GM18517 (cell line): Measurements from ENCODE around the gene GALNT15.

Experiments
- ATAC-seq: cut with Tn5 transposase; IDR thresholded peaks from one replicate; pipeline ENCODE4 v1.9.1; 2021; ENCODE audit warnings: mild to moderate bottlenecking, moderate library complexity; ENCODE audit not compliant: unreplicated experiment

The GALNT15 gene

DNA sequence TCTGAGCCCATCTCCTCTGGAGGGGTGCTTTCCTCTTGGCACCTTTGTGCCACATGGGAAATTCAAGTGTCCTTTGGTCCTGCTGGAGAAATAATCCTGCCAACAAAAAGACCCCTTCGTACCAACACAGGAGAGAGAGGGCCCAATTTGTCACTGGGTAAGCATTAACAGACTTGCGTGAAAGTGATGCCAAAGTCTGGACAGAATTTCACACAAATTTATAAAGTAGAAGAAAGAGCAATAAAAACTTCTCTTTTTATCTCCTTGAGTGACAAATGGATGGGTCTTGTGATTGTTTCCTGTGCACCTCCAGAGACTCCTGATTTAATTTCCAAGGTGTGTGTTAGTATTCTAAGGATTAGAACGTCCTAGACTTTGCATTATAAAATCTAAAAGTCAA lies 75.4 kb downstream of the GALNT15 start:
- ATAC-seq: no peak

DNA sequence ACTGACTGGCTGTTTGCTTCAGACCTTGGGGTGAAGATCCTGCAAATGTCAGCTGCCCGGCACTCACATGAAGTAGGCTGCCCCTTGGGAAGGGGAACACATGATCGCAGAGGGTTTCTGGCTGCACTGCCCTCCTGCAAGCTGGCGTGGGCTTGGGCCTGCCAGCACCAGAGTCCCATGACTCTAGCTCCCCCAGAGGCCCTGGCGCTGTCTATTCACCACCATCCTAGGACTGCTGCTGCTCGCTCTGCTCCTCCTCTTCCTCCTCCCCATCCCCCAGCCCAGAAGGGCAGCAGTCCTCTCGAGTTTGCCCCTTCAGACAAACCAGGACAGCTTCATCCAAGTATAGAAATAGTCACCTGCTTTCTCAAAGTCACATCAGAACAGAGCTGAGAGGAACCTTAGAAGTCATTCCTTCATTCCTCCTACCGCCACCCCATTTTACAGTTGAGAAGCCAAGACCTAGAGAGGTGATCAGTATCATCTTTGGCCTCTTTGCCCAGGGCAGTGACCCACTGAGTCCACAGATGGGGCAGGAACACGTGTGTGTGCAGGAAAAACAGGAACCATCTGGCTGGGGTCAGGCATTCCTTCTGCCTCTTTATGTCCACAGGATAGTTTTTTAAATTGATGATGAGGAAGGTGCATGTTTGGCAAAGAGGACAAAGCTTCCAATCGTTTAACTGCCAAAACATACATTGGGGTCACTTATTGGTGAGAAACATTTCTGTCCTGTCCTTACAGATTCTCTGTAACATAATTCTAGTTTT lies 77.0 kb downstream of the GALNT15 start:
- ATAC-seq: no peak

DNA sequence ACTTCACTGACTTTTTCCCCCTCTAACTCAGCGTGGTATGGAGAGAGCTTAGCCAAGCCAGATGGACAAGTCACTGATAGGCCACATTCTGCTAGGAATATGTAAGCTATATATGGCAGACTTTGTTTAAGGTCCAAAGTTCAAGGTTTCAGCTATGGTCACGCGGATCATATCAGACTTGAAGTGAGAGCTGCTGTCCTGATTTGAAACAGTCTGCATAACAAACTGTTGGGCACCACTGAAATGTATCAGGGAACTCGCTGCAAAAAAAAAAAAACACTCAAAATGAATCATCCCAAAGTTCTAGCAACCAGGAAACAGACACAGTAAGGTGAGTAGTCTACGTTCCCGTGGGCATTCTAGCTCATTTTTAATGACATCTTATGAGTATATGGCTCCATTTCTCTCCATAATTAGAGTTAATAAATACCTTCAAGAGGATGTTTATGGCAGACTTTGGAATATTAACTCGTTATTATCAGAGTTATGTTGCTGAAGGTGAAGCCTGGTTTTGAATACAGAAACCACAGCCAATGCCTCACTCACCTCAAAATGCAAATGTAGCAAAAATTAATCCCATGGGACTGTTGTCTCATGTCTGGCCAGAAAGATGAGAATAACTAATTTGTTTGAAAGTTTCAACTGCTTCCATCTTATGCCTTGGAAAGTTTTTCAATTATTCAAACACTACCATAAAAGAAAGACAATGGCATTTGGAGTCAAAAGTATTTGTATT lies 77.9 kb downstream of the GALNT15 start:
- ATAC-seq: no peak

DNA sequence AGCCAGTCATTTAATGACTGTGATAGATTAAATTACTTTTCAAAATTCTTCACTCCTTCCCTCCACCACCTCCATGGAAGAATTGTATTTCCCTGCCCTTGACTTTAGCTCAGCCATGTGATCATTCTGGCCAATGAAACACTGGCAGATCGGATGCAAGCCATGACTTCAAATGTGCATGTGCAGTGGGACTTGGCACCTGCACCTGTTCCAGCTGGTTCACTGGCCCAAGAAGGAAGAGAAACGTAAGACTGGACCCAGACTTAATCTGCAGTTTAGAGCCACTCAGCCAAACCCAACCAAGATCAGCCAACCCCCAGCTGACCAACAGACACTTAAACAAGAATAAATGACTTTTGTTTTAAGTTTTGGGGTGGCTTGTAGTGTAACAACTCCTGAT lies 78.5 kb downstream of the GALNT15 start:
- ATAC-seq: no peak

DNA sequence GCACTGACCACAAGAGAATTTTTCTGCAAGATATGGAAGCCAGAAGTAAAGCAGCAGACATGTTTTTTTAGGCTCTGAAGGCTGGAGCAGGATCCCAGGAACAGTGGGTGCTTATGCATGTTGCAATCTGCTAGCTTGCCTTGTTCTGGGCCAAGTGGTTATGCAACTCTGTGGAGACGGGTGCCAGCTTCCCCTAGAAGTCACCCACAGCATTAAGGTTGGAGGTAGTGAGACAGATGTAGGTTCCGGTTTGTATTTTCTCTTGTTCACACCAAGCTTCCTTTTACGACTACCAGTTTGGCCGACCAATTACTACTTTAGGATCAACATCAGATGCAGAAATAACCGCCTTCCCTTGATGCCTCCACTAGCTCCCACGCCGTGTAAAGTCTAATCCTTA lies 79.1 kb downstream of the GALNT15 start:
- ATAC-seq: no peak

DNA sequence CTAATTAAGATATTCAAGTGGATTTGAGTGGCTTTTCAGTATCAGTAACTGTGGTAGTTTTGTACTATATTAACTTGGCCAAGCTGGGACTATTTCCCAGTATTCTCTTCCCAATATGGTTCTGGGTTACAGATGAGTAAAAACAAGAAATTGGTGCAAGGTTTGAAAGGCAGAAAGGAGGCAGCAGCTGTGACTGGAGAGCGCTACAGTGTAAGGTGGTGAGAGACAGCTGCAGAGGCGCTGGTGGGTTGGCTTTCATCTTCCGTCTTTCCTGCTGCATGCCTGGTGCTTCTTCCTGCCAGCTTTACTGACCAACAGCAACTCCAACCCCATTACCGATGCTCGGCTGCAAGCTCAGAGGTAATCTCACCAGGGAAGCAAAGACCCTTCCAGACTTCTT lies 80.4 kb downstream of the GALNT15 start:
- ATAC-seq: no peak

DNA sequence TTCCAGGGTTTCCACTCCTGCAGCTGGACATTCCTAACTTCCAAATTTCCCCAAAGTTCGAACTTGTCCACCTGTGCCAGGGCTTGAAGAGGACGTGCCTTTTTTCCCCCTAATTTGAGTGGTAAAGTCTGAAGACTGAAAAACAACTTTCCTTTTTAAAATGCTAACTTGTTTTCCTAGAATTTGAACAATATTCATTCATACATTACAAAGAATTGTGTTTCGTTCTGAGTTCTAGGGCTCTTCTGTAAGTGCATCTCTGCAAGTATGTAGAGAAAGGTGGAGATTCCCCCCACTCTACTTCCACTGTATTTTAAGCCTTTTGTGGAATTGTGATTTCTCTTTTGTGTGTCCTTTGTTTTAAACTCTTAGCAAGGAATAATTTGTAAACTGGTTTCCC lies 80.8 kb downstream of the GALNT15 start:
- ATAC-seq: no peak

DNA sequence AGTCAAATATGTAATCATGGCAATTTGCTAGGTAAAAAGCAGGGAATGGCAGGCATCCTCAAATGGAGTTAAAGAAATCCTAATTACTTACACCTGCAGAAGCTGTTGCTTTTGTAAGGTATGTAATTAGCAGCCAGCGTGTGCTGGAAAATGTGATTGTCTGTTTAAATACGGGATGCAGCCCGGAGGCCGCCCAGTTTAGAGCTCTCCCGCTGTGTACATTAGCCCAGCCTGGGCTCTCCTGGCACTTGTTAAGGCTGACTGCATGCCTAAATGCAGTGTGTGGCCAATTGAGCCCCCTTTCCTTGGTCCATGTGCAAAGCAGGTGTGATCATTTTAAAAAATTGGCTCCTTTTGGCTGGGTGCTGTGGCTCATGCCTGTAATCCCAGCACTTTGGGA lies 81.2 kb downstream of the GALNT15 start:
- ATAC-seq: no peak

DNA sequence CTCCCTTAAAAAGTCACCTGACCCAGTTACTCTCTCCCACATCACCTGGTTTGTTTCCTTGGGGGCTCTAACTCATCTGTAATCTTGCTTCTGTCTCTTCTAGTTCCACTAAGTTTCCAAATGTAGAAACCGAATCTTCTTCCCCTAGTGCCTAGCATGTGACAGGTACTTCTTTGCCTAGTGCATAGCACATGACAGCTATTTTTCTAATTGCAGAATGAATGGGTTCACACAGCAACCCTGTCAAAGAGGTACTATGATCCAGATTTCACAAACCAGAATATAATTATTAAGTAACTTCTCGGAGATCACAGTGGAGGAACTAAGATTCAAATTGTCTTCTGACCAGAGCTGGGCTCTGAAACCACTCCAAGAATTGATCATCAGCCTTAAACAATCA lies 82.8 kb downstream of the GALNT15 start:
- ATAC-seq: no peak

DNA sequence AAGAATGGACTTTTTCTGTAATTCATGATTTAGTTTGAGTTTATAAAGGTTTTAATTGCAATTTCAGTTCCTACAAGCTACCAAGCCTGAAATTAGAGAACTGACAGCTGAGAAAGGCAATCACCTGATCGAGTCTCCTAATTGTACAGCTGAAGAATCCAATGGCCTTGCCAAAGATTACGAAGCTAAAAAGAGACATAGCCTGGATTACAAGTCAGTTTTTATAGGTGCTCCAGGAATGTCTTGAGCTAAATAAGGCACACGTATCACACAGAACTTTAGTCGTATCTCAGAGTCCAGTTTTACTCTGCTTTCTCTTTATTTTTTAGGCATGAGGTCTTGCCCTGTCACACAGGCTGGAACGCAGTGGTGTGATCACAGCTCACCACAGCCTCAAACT lies 83.7 kb downstream of the GALNT15 start:
- no peak for ATAC-seq

DNA sequence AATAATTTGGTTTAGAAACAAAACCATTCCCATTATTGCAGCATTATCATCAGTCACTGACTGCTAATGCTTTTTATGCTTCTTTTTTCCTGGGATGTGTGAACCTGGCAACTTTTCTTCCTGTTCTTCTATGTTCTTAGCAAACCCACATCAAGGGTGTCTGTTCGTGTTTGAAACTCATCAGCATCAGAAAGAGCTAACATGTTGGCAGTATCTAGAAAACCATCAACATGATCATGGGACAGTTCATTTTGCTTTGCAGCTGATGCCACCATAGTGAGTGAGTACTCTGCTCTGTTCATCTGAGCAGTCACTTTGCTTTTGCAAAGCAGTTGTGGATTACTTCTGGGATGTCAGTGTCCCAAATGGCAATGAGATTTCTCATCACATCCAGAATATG lies 84.4 kb downstream of the GALNT15 start:
- no peak for ATAC-seq

DNA sequence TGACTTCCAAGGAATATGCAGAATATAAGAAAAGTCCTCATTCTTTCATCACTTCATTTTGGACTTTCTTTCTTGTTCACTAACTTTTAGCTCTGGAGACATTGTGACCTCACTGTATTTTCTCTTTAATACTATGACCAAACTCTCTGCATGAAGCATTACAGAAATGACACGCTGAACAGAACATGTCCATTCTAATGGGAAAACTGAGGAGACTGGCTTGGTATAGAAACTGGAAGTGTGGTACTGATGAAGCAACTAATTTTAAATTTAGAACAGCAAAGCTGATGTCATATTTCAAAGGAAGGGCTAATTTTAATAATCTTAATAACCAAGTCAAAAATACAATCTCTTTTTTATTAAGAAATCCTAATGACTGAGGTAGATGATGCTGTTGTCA lies 85.6 kb downstream of the GALNT15 start:
- no peak for ATAC-seq

DNA sequence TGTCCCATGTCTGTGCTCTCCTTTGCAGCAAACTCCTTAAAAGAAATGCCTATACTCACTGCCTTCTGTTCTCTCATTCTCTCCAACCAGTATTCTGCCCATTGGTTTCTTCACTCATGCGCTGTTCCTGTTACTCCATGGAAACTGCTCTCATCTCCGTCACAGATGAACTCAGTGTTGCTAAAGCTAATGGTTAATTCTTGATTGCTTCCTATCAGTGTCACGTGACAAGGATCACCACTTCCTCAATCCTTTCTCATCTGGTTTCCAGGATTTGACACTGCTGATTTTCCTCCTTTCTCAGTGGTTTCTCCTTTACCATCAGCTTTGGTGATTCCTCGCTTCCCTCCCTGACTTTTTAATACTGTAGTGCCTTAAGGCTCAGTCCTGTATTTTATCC lies 87.7 kb downstream of the GALNT15 start:
- ATAC-seq: no peak

DNA sequence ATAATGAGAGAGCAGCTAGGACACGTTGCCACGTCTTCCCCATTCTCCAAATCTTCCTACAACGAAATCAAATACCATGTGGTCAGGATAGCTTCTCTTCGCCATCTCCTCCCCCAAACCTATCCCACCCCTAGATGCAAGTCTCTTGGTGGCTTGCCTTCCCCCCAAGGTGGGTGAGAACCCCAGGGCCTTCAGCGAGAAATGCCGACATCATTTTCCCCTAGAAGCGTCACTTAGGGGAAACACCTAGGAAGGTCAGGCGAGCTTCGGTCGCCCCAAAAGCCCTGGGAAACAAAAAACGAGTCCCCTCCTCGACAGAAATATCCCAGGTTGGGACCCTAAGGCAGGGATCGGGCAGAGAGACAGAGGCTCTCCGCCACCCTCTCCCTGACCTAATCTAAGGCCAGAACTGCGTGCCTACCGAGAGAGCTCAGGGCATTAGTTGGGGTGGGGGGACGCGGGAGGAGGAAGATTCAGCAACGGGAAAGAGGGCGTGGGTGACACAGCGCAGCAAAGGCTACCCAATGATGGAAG lies 89.8 kb downstream of the GALNT15 start:
- ATAC-seq: peak; percentile 8

DNA sequence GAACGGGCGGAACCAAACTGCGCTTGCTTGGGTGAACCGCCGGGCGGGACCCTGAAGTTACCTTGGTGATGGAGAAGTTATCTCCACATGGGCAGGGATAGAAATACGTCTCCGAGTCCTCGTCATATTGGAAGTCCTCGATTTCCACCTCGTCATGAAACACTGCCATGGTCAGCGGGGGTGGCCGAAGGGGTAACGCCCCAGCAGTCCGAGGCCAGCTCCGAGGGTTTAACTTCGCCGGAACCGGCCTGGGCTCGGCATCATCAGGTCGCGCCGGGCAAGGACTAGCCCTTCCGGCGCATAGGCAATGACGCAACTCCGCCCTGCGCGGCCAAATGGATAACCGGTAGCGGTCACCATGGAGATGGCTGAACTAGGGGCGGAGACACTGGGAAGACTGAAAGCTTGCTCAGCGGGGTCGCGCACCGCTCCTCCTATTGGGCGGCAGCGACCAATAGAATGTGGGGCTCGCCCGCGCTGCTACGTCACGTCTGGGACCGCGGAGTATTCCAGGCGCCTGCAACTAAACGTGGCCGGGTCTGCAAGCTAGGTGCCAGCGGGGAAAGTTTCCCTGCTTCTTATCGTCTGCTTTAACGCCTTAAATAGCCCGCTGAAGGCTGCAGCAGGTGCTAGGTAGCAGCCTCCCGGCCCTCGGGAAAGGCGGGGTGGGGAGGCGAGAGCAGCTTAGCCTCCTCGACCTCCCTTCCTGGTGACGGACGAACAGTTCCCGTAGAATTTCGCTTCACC lies 90.4 kb downstream of the GALNT15 start, which contains the start of the genes DPH3 and OXNAD1:
Gene DPH3 (minus strand): TSS at position 236 of the 747 bp plus-strand sequence. CDS start 67 bp downstream, at position 169.
Gene OXNAD1 (plus strand): TSS at position 505 of the 747 bp plus-strand sequence. CDS start 5,741 bp downstream, outside the sequence.
- peak; percentile 96 for ATAC-seq

DNA sequence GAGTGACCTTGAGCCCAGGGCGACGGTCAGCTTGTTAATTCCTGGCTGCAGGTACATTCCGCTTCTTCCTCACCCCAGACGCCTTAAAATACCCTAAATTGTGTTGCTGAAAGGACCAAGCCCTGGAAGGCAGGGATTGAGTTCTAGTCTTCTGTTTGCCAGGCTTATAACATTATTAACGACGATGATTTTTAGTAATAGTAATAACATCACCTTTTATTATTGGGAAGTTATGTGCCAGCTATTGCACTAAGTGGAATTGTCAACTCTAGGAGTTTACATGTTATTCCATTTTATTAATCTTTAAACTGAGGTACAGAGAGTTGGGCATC lies 90.9 kb downstream of the GALNT15 start:
- ATAC-seq: no peak

DNA sequence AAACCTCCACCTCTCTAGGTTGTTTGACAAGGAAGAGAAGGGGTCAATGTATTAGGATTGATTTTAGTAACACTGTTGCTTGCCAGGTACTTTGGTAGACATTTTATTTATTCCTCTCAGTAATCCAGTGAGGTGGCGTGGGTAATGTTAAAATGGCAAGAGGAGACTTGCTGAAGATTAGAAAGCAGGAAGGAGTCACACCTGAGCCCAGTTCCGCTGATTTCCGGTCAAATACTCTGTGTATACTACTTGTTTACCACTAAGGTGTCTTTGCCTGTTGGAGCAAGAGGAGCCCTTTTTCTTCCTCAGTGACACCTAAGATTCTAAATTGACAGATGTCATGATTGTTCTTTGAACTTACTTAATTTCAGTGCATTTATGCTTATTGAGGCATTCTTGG lies 92.2 kb downstream of the GALNT15 start:
- no peak for ATAC-seq

DNA sequence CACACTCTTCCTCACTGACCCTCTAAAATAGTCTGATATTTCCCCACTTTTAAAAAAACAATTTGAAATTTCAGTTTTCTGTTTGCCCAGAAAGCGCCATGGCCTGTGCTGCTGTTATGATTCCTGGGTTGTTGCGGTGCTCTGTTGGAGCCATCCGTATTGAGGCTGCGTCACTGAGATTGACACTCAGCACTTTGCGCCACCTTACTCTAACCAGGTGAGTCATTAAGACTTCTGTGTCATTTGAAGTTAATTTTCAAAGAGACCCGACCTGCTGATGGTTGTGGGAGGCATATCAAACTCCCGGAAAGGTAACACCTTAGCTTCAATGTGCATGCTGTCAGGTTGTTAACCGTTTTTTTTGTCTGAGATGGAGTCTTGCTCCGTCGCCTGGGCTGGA lies 96.4 kb downstream of the GALNT15 start:
- no peak for ATAC-seq

DNA sequence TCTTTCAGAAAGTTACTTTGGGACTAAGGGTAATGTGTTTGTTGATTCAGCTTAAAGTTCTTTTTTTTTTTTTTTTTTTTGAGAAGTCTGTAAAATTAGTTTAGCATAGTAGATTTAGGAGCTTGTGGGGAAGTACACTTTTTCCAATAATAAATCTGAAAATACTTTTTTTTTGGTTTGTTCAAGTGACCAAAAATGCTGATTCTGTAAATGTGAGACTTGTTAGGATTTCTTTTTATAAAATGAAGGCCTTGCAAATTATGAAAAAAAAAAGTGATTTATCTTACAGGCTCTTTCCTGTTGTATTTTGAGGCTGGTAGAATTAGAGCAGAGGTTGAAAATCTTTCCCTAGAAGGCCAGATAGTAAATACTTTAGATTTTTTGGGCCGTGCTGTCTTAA lies 98.1 kb downstream of the GALNT15 start:
- ATAC-seq: no peak

DNA sequence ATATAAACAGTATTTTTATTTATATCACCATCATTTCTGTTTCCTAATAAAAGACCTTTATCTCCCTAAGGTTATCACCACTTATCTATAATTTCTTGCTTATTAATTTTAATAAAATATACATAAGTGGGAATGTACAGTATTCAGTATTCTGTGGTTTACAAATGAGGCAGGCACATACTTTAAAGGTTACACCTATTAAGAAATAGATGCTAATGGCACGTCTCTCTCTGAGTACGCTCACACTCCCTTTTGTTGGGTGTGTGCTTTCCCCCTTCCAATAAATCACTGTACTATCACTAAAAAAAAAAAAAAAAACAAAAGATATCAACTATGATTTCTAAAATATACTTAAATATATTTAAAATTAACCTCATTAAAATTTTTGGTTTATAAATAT lies 99.4 kb downstream of the GALNT15 start:
- ATAC-seq: no peak

DNA sequence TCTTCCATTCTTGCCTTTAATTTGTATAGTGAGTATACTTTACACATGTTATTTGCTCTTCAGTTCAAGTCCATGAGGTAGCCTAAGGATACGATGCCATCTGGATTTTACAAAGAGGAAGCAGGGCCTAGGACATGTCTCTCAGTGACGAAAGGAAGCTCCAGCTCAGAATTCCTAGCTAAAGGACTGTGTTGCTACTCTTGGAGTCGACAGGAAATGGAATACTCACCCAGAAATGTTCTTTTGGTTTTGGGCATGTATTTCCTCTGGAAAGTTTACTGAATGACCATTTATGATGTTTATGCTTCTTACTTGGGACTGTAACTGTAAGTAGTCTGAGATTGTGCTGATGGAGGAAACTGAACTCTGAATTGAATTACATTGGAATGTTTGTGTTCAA lies 103.0 kb downstream of the GALNT15 start:
- ATAC-seq: no peak
